ENCODE data around the gene NSFL1C.

Gene NSFL1C

DNA sequence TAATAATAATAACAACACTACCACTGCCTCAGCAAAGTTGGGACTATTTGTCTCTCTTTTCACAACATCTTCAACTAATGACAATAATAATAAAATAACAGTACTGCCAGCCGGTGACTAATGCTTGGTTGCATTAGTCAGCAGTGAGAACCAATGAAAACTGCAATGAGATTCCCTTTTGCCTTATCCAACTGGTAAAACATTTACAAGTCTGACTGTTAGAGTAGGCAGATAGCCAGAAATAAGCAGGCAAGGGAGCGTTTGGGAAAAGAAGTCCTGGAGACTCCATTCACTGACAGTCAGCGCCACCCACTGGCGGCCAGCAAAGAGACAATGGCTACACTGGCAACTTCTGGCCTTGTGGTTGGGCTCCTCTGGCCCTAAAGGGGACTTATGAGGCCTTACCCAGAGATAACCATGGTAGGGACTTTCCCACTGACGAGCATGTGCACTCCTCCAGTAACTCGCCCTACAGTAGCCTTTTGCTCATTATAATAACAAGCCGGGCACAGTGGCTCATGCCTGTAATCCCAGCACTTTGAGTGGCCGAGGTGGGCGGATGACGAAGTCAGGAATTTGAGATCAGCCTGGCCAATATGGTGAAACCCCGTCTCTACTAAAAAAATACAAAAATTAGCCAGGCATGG is 3.4 kb upstream of the NSFL1C start:
- DNase-seq (ENCODE audit: low spot score): peak; percentile 89
- CTCF ChIA-PET: interaction anchor here (0.7 to 2.1 kb wide), 3 partner anchors 34 to 245 kb away, joined by 3 to 6 read pairs (median 3); no protein-coding TSS in a partner anchor
- POLR2A ChIA-PET (ENCODE audit: low non-redundant PET): no interaction called here
- TF ChIP-seq, protein P1, sequence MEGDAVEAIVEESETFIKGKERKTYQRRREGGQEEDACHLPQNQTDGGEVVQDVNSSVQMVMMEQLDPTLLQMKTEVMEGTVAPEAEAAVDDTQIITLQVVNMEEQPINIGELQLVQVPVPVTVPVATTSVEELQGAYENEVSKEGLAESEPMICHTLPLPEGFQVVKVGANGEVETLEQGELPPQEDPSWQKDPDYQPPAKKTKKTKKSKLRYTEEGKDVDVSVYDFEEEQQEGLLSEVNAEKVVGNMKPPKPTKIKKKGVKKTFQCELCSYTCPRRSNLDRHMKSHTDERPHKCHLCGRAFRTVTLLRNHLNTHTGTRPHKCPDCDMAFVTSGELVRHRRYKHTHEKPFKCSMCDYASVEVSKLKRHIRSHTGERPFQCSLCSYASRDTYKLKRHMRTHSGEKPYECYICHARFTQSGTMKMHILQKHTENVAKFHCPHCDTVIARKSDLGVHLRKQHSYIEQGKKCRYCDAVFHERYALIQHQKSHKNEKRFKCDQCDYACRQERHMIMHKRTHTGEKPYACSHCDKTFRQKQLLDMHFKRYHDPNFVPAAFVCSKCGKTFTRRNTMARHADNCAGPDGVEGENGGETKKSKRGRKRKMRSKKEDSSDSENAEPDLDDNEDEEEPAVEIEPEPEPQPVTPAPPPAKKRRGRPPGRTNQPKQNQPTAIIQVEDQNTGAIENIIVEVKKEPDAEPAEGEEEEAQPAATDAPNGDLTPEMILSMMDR (conservative IDR thresholded peaks at IDR 0.05; ENCODE audit: low read depth): peak; percentile 92
- H3K27ac ChIP-seq: peak overlapping the region; percentile 85

DNA sequence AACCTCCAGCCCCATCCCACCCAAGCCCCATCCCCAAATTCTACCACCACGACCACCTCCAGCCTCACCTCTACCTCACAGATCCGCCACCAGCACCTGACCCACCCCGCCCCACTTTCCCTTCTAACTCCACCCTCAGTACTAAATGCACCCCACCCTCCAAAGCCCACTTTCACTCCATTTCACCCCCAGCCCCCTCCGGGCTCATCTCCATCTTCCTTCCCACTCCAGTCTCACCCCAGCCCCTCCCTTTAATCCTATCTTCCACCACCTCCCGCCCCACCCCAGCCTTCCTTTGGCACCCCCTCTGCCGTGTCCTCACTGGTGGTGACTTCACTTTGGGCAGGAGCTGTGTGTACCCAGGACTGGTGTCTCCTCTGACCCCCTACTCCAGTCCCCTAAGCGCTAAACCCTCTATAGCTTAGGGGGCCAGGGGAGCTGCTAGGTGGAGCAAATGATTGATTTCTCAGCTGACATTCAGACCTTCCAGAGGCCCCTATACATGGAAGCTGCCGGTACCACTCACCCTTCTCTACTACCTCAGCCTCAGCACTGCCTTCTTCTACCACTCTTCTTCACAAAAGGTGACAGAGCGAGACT is 2.8 kb upstream of the NSFL1C start:
- POLR2A ChIA-PET (ENCODE audit: low non-redundant PET): no interaction called here
- CTCF ChIA-PET: interaction anchor here (1.1 to 4.2 kb wide), 2 partner anchors 34 to 307 kb away, joined by 3 to 46 read pairs; no protein-coding TSS in a partner anchor
- TF ChIP-seq, protein P1 (conservative IDR thresholded peaks at IDR 0.05; ENCODE audit: low read depth): no peak
- no peak for DNase-seq (ENCODE audit: low spot score)
- H3K27ac ChIP-seq: peak overlapping the region; percentile 85

DNA sequence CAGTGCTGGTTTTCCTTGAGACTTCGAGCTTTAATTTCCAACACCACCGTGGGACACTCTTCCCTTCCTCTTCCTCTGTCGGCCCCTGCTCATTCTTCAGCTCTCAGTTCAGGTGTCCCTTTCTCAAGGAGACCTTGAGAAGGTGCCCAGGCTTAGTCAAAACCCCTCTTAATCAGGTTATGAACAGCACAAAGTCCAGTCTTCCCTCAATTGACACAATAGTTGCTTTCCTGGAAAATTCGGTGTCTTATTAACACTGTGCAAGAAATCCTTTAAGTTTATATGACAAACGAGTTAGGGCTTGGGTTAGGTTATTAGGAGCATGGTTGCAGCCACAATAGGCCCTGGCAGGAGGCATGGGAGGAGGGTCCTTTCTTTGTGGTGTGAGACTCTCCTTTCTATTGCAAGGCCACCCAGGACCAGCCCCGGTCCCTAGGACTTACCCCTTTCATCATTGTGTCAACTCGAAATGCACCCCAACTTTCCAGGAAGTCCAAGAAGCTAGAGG is 1.5 kb upstream of the NSFL1C start:
- TF ChIP-seq, protein P1 (conservative IDR thresholded peaks at IDR 0.05; ENCODE audit: low read depth): no peak
- CTCF ChIA-PET: interaction anchor here (0.6 to 4.2 kb wide), 5 partner anchors 10 to 436 kb away, joined by 3 to 46 read pairs (median 4); no protein-coding TSS in a partner anchor
- POLR2A ChIA-PET (ENCODE audit: low non-redundant PET): no interaction called here
- no peak overlapping the region for H3K27ac ChIP-seq
- DNase-seq (ENCODE audit: low spot score): no peak

DNA sequence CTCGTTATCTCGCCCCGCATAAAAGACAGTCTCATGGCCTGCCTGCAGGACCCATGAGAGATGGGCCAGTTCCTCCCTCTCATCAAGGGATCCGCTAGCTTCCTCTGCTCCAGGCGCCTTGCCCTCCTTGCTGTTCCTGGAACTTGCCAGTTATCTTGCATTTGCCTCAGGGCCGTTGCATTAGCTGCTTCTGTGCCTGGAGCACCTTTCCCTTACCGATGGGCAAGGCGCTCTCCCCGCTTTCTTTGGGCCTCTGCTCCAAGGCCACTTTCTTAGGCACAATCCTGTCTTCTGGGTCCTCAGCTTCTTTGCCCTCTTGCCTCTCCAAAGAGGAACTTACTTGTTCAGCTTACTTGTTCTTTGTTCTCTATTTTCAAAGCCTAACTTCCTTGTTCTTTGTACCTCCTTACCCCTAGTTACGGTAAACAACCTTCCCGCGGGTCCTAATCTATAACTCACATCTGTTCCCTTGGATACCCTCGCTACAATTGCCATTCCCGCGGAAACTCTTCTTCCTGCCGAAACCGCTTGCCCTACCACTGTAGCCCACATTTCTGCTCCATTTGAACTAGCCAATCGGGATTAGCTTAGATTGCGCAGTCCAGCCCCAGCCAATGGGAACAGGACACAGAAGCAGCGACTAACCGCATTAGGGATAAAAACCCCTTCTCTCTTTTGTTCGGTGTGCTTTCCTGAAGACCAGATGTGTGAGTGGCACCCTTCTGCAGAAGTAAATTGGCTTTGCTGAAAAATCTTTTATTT is 887 bp upstream of the NSFL1C start:
- ChIA-PET CTCF (interaction anchor here (0.6 to 4.2 kb wide), 12 partner anchors 11 to 943 kb away, joined by 3 to 46 read pairs (median 4); no protein-coding TSS in a partner anchor), POLR2A (ENCODE audit: low non-redundant PET) (no interaction called here)
- TF ChIP-seq, protein P1 (conservative IDR thresholded peaks at IDR 0.05; ENCODE audit: low read depth): no peak
- no peak for DNase-seq (ENCODE audit: low spot score)
- peak overlapping the region; percentile 82 for H3K27ac ChIP-seq

DNA sequence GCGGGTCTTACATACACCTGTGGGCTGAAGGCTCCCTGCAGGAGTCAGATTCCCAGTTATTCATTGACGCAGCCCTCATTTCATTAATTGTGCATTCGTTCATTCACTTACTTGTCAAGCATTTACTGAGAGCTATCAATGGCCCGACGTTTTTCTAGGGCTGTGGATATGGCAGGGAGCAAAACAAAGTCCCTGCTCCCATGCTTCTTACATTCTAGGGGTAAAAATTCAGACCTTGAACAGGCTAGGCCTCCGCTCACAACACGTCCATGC is 369 bp upstream of the NSFL1C start:
- DNase-seq (ENCODE audit: low spot score): no peak
- H3K27ac ChIP-seq: peak overlapping the region; percentile 82
- ChIA-PET POLR2A (ENCODE audit: low non-redundant PET) (no interaction called here), CTCF (interaction anchor here (0.6 to 4.2 kb wide), 11 partner anchors 11 to 942 kb away, joined by 3 to 46 read pairs (median 3); no protein-coding TSS in a partner anchor)
- TF ChIP-seq, protein P1 (conservative IDR thresholded peaks at IDR 0.05; ENCODE audit: low read depth): peak; percentile 70
